Osteoblast (primary cell): ENCODE results near the gene CPA5. TPM values are rescaled to one million over a fixed set of nuclear protein-coding genes. Genes with fewer than 3 reads are reported as not detected.

Source experiments
- DNase-seq: peaks from one replicate; pipeline ENCODE4 v3.0.0; 2011; ENCODE audit warnings: low spot score, mixed read lengths; ENCODE audit not compliant: insufficient read length; ENCODE audit errors: missing footprints
- H2AFZ ChIP-seq: 2 replicates; pipeline ENCODE4 v1.6.0; 2011; ENCODE audit warnings: mild to moderate bottlenecking, low read length
- H3K27ac ChIP-seq: 2 replicates; pipeline ENCODE4 v1.5.1; 2011; ENCODE audit warnings: mild to moderate bottlenecking, low read depth, low read length, moderate library complexity
- H3K27me3 ChIP-seq: 2 replicates; pipeline ENCODE4 v1.6.0; 2012; ENCODE audit warnings: mild to moderate bottlenecking, control low read depth, inconsistent platforms, low read length, moderate library complexity; ENCODE audit not compliant: insufficient read depth
- H3K36me3 ChIP-seq: 2 replicates; pipeline ENCODE4 v1.5.1; 2011; ENCODE audit warnings: mild to moderate bottlenecking, low read length, control low read depth, moderate library complexity; ENCODE audit not compliant: insufficient read depth
- H3K4me1 ChIP-seq: 2 replicates; pipeline ENCODE4 v1.5.1; 2011; ENCODE audit warnings: mild to moderate bottlenecking, low read length, control low read depth, moderate library complexity; ENCODE audit not compliant: insufficient read depth
- H3K4me2 ChIP-seq: 2 replicates; pipeline ENCODE4 v1.6.0; 2011; ENCODE audit warnings: mild to moderate bottlenecking, low read length; ENCODE audit not compliant: insufficient read depth
- H3K4me3 ChIP-seq: fragments of 200-600 bp; sonication (generic); 3 replicates; pipeline ENCODE4 v1.5.1; 2012; ENCODE audit warnings: mild to moderate bottlenecking, low read length, inconsistent platforms; ENCODE audit not compliant: insufficient read depth
- H3K79me2 ChIP-seq: 2 replicates; pipeline ENCODE4 v1.6.0; 2012; ENCODE audit warnings: mild to moderate bottlenecking, low read length, control low read depth, inconsistent platforms; ENCODE audit not compliant: insufficient read depth
- H3K9me3 ChIP-seq: 2 replicates; pipeline ENCODE4 v1.5.1; 2011; ENCODE audit warnings: low read depth, low read length, control low read depth
- H4K20me1 ChIP-seq: 2 replicates; pipeline ENCODE4 v1.6.0; 2012; ENCODE audit warnings: mild to moderate bottlenecking, low read length, control low read depth; ENCODE audit not compliant: insufficient read depth
- CTCF ChIP-seq: IDR thresholded peaks from 2 replicates; pipeline ENCODE4 v1.5.1; 2011; ENCODE audit warnings: mild to moderate bottlenecking, low read depth, low read length, moderate library complexity; ENCODE audit errors: extremely low read depth
- total RNA-seq: library from RNA; depleted of rRNA; stranded (reverse); fragments of >200 nt; gene quantifications from 2 replicates; pipeline ENCODE4 v1.2.3, GENCODE V29; 2012

Gene CPA5
- total RNA-seq: not detected in 2 replicates

GRCh38 chr7:130344271-130344866, at the start of gene CPA5:
CPA5 (plus strand) TSS chr7:130344816; CDS start chr7:130346486, 1,670 bp downstream.
- Histone ChIP-seq H3K79me2 (no peaks in the 10 kb centered on the region), H3K27me3 (no peaks in the 10 kb centered on the region), H2AFZ (peak within 1 kb of the TSS; percentile 54), H3K4me3 (no peak within 1 kb of the TSS), H3K9me3 (no peaks in the 10 kb centered on the region), H3K27ac (no peak within 1 kb of the TSS), H3K4me2 (no peak within 1 kb of the TSS), H3K36me3 (no peaks in the 10 kb centered on the region), H3K4me1 (no peaks in the 10 kb centered on the region), H4K20me1 (no peaks in the 10 kb centered on the region)
- DNase-seq: no peak
- no peak for TF ChIP-seq CTCF

GRCh38 chr7:130296221-130296951, 48.2 kb upstream of the CPA5 start:
- DNase-seq: no peak
- no peak overlapping the region for H3K4me2 ChIP-seq
- no peak overlapping the region for H2AFZ ChIP-seq

GRCh38 chr7:130297628-130298543, 46.7 kb upstream of the CPA5 start:
- no peak for DNase-seq
- Histone ChIP-seq H3K4me1 (peaks cover 13% of the 10 kb centered on the region), H3K27me3 (no peaks in the 10 kb centered on the region), H3K36me3 (peaks cover 15% of the 10 kb centered on the region), H2AFZ (no peak overlapping the region), H3K9me3 (no peaks in the 10 kb centered on the region), H4K20me1 (no peaks in the 10 kb centered on the region), H3K27ac (no peak overlapping the region), H3K4me2 (no peak overlapping the region), H3K4me3 (no peak overlapping the region), H3K79me2 (no peaks in the 10 kb centered on the region)
- TF ChIP-seq CTCF: no peak

More at GRCh38 chr7:130296221-130296951, 48.2 kb upstream of the CPA5 start:
- Histone ChIP-seq H3K4me3 (no peak overlapping the region), H3K9me3 (no peaks in the 10 kb centered on the region), H3K4me1 (peaks cover 23% of the 10 kb centered on the region), H3K27ac (no peak overlapping the region), H3K36me3 (peaks cover 10% of the 10 kb centered on the region), H4K20me1 (no peaks in the 10 kb centered on the region), H3K79me2 (no peaks in the 10 kb centered on the region), H3K27me3 (no peaks in the 10 kb centered on the region)
- no peak for TF ChIP-seq CTCF
